ENCODE measurements around the gene DDR2. TPM values are rescaled to one million over a fixed set of nuclear protein-coding genes. Genes with fewer than 3 reads are reported as not detected.
A peak's percentile ranks its signal among the peaks of the same experiment; 100 is the strongest.

Gene DDR2
- total and polyA plus RNA-seq, 5 donors: 12.8 to 82.1 (median 62.8) TPM

DNA sequence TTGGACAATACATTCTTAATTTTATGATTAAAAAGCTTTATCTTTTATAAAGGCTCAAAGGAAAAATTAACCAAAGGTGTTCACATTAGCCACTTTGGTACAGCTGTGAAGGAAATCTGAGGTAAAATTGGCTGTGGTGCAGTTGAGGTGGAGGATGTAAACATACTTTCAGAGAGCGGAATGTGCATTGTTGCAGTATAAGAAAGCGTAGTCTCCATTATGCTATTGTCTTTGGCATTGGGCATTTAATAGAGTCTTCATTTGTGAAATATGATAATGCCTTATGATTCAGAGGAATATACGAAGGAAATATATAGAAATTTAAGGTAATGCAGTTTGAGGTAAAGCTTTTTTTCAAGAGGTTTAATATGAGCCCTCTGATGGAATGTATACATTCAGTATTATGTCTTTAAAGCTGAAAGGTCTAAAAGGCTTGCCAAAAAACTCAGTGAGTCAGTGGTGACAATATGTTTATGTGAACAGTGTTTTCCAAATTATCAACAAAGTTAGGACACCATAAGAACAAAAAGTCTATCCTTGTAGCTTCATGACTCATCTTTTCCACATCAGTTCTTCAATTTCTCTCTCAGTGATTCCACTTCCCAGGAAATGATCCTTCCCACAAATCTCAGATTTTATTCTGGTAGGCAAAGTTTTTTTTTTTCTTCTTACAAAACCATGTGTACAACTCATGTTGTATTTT is 26.9 kb upstream of the DDR2 start:
- ATAC-seq: no peak

GRCh38 chr1:162609306-162609705 is 23.0 kb upstream of the DDR2 start:
- Histone ChIP-seq H3K4me1 (ENCODE audit: control insufficient read depth, insufficient read depth, low read length) (no peaks in the 10 kb centered on the region), H3K4me3 (ENCODE audit: low read length) (no peak overlapping the region), H3K27ac (ENCODE audit: low read length) (no peak overlapping the region), H3K9me3 (ENCODE audit: control insufficient read depth, low read length) (no peaks in the 10 kb centered on the region), H3K27me3 (ENCODE audit: control insufficient read depth, insufficient read depth) (no peaks in the 10 kb centered on the region)
- DNase-seq (no peak), ATAC-seq (no peak)
- intact Hi-C loops (cut with DNase I): no loop called here
- WGBS: 75% methylated on average over 2 of the region's 2 CpGs

More for the DNA sequence above, 26.9 kb upstream of the DDR2 start:
- no peaks in the 10 kb centered on the region for H3K9me3 ChIP-seq (ENCODE audit: control insufficient read depth, low read length)
- H3K27ac ChIP-seq (ENCODE audit: low read length): no peak overlapping the region
- intact Hi-C loops (cut with DNase I): no loop called here
- no peaks in the 10 kb centered on the region for H3K27me3 ChIP-seq (ENCODE audit: control insufficient read depth, insufficient read depth)
- H3K4me1 ChIP-seq (ENCODE audit: control insufficient read depth, insufficient read depth, low read length): no peaks in the 10 kb centered on the region
- no peak for DNase-seq
- H3K4me3 ChIP-seq (ENCODE audit: low read length): no peak overlapping the region
- WGBS: 94% methylated on average over 3 of the region's 3 CpGs

DNA sequence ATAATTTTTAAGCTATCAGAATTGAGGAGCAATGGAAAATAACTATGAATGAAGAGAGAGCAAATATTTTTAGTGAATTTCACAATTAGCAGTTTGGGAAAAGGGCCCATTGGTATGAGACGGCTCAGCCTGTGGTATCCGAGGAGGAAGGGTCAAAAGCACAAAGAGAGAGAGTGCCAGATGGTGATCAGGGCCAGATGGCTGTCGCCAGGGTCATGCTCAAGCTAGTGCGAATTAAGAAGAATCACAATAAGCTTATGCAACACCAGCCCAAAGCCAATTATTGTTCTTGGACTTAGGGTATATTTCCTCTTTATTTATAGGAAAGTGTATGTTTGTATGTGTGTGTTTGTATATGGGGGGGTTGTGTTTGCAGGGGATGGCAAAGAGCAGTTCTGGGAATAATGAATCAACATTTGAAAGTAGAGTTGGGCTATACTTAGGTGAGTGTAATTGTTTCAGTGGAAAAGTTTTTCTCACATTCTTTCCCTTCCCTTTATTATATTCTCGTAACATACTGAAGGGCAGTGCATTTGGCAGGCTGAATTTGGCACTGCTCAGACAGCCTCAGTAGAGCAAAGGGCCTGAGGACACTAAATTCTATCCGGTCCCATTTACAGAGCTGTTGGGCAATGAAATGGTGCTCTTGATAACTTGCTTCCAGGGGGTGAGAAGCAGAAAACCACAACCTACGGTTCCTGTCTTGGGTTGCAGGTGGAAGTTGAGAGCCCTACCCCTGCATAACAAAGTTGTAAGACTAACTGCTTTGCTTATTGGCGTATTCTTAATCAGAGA is 19.5 kb upstream of the DDR2 start:
- Histone ChIP-seq H3K27me3 (ENCODE audit: control insufficient read depth, insufficient read depth) (no peaks in the 10 kb centered on the region), H3K4me3 (ENCODE audit: low read length) (no peak overlapping the region), H3K9me3 (ENCODE audit: control insufficient read depth, low read length) (no peaks in the 10 kb centered on the region), H3K27ac (ENCODE audit: low read length) (peak overlapping the region; percentile 33), H3K4me1 (ENCODE audit: control insufficient read depth, insufficient read depth, low read length) (no peaks in the 10 kb centered on the region)
- DNase-seq: peak; percentile 63 to 88 (median 77)
- peak; percentile 80 to 92 for ATAC-seq
- intact Hi-C loops (cut with DNase I): loop anchor here in 2 of 4 donors (10.0 kb wide), 2 partner anchors 172 to 182 kb away; partner anchors contain the start of gene HSD17B7 (in 1 of the 2)
- WGBS: 46% methylated on average over 8 of the region's 8 CpGs

GRCh38 chr1:162616848-162617247 is 15.4 kb upstream of the DDR2 start:
- no peaks in the 10 kb centered on the region for H3K9me3 ChIP-seq (ENCODE audit: control insufficient read depth, low read length)
- no peak overlapping the region for H3K27ac ChIP-seq (ENCODE audit: low read length)
- H3K4me3 ChIP-seq (ENCODE audit: low read length): no peak overlapping the region
- intact Hi-C loops (cut with DNase I): loop anchor here in 2 of 4 donors (10.0 kb wide), 2 partner anchors 168 to 178 kb away; partner anchors contain the start of gene HSD17B7 (in 1 of the 2)
- no peaks in the 10 kb centered on the region for H3K27me3 ChIP-seq (ENCODE audit: control insufficient read depth, insufficient read depth)
- DNase-seq (no peak), ATAC-seq (no peak)
- WGBS: 93% methylated on average over 1 of the region's 1 CpG
- no peaks in the 10 kb centered on the region for H3K4me1 ChIP-seq (ENCODE audit: control insufficient read depth, insufficient read depth, low read length)

DNA sequence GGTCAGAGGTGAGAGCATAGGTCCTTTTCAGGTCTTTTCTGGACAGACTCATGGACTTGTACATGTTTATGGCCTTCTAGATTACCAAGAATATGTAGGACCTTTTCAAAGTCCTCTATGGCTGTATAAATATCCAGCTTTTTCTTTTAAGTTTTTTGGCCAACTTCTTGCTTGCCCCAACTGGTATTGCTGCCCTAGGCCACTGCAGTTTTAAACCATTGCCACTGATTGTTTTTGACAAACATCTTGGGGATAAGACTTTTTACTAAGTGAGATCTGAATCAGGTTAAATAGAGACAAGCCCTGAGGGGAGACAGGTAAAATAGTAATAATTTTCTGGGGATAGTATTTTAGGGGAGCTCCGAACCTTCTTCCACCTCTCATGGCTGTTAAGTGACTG is 14.8 kb upstream of the DDR2 start:
- Histone ChIP-seq H3K9me3 (ENCODE audit: control insufficient read depth, low read length) (no peaks in the 10 kb centered on the region), H3K27me3 (ENCODE audit: control insufficient read depth, insufficient read depth) (no peaks in the 10 kb centered on the region), H3K27ac (ENCODE audit: low read length) (no peak overlapping the region), H3K4me1 (ENCODE audit: control insufficient read depth, insufficient read depth, low read length) (no peaks in the 10 kb centered on the region), H3K4me3 (ENCODE audit: low read length) (no peak overlapping the region)
- ATAC-seq: no peak
- DNase-seq: no peak
- WGBS: 98% methylated on average over 1 of the region's 1 CpG
- intact Hi-C loops (cut with DNase I): loop anchor here in 2 of 4 donors (10.0 kb wide), 2 partner anchors 167 to 177 kb away; partner anchors contain the start of gene HSD17B7 (in 1 of the 2)

DNA sequence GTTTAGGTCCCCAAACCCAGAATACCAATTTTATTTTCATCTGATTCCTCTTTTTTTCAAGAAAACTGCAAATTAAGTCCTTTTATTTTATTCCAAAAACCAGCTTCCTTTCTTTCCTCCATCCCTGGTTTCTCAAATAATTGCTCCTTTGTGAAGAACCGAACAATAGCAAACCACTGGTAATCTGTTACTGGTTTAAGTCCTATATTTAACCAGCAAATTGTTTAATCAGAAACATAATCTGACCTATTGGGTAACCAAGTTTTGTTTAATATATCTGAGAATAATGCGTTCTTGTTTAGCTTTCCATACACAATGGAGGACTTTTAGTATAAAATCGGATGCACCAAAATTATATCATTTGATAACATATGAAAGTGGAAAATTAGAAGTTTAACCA is 13.2 kb upstream of the DDR2 start:
- Histone ChIP-seq H3K4me1 (ENCODE audit: control insufficient read depth, insufficient read depth, low read length) (no peaks in the 10 kb centered on the region), H3K27ac (ENCODE audit: low read length) (no peak overlapping the region), H3K9me3 (ENCODE audit: control insufficient read depth, low read length) (no peaks in the 10 kb centered on the region), H3K27me3 (ENCODE audit: control insufficient read depth, insufficient read depth) (no peaks in the 10 kb centered on the region), H3K4me3 (ENCODE audit: low read length) (no peak overlapping the region)
- intact Hi-C loops (cut with DNase I): loop anchor here in 2 of 4 donors (10.0 kb wide), 2 partner anchors 166 to 176 kb away; partner anchors contain the start of gene HSD17B7 (in 1 of the 2)
- ATAC-seq: no peak
- DNase-seq: no peak
- WGBS: 92% methylated on average over 3 of the region's 3 CpGs

DNA sequence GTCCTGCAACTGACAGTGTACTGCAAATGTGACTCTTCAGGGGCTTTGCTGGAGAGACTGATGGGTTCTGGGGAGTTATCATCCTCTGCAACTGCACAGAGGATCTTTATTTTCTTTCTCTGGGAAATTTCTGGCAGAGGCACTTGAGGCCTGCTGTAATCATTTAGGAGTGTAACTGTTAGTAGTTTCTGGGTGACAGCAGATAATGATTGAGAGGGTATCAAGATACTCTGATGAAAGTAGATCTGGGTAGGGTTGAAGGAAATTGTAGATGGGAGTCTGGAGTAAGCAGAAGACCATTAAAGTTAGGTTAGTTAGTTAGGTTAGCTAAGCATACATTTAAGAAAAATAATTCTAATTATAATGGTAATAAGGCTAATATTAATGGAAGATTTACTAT is 11.0 kb upstream of the DDR2 start:
- Histone ChIP-seq H3K27ac (ENCODE audit: low read length) (no peak overlapping the region), H3K4me3 (ENCODE audit: low read length) (no peak overlapping the region), H3K4me1 (ENCODE audit: control insufficient read depth, insufficient read depth, low read length) (peaks cover 1% of the 10 kb centered on the region), H3K9me3 (ENCODE audit: control insufficient read depth, low read length) (no peaks in the 10 kb centered on the region), H3K27me3 (ENCODE audit: control insufficient read depth, insufficient read depth) (no peaks in the 10 kb centered on the region)
- DNase-seq: no peak
- intact Hi-C loops (cut with DNase I): no loop called here
- no peak for ATAC-seq

- Histone ChIP-seq H3K27me3 (ENCODE audit: control insufficient read depth, insufficient read depth) (no peaks in the 10 kb centered on the region), H3K9me3 (ENCODE audit: control insufficient read depth, low read length) (no peaks in the 10 kb centered on the region), H3K27ac (ENCODE audit: low read length) (no peak overlapping the region), H3K4me3 (ENCODE audit: low read length) (no peak overlapping the region), H3K4me1 (ENCODE audit: control insufficient read depth, insufficient read depth, low read length) (peaks cover 1% of the 10 kb centered on the region)
- WGBS: 63% methylated on average over 2 of the region's 2 CpGs
- intact Hi-C loops (cut with DNase I): no loop called here
- no peak for ATAC-seq
- no peak for DNase-seq
Observed at GRCh38 chr1:162625679-162626078, 6.6 kb upstream of the DDR2 start.

DNA sequence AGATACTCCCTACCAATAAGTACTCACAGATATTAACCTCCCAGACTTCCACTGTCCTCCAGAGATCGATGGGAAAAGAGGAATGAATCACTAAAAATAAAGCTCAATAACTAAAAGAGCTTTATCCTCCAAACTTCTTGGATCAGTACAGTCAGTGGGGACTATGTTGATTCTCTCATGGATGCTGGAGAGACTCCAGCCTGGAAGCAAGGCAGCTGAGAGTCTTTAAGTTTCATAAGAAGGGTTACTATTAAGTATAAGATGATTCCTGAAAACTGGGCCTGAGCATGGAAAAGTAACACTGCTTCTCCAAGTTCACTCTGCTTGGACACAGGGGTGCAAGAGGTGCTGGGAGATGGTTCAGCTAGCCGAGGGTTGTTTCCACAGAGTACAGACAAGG is 6.2 kb upstream of the DDR2 start:
- DNase-seq (peak in 1 of 3 donors; percentile 59), ATAC-seq (peak; percentile 15 to 60)
- no peak overlapping the region for H3K4me3 ChIP-seq (ENCODE audit: low read length)
- intact Hi-C loops (cut with DNase I): no loop called here
- H3K4me1 ChIP-seq (ENCODE audit: control insufficient read depth, insufficient read depth, low read length): peaks cover 1% of the 10 kb centered on the region
- H3K9me3 ChIP-seq (ENCODE audit: control insufficient read depth, low read length): no peaks in the 10 kb centered on the region
- WGBS: 38% methylated on average over 2 of the region's 2 CpGs
- H3K27ac ChIP-seq (ENCODE audit: low read length): peak overlapping the region; percentile 91
- H3K27me3 ChIP-seq (ENCODE audit: control insufficient read depth, insufficient read depth): no peaks in the 10 kb centered on the region

DNA sequence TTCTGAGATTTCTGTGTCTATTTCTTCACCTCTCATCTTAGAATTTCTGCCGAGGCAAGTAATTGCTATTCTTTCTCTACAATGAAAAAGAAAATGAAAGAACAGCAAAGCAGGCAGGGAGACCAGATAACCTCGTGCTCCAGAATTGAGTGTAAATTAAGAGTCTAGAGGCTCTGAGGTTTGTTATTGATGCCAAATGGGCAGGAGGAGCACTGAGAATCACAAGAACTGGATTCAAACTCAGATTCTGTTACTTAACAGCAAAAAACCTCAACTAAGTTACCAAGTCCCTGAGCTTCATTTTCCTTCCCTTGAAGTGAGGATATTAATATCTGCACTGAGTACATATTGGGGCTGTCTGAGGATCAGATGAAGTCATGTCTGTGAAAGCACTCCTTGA is 5.5 kb upstream of the DDR2 start:
- Histone ChIP-seq H3K4me1 (ENCODE audit: control insufficient read depth, insufficient read depth, low read length) (peaks cover 1% of the 10 kb centered on the region), H3K27ac (ENCODE audit: low read length) (no peak overlapping the region), H3K27me3 (ENCODE audit: control insufficient read depth, insufficient read depth) (no peaks in the 10 kb centered on the region), H3K9me3 (ENCODE audit: control insufficient read depth, low read length) (no peaks in the 10 kb centered on the region), H3K4me3 (ENCODE audit: low read length) (no peak overlapping the region)
- intact Hi-C loops (cut with DNase I): no loop called here
- no peak for ATAC-seq
- 7% methylated on average over 2 of the region's 2 CpGs for WGBS
- DNase-seq: no peak

DNA sequence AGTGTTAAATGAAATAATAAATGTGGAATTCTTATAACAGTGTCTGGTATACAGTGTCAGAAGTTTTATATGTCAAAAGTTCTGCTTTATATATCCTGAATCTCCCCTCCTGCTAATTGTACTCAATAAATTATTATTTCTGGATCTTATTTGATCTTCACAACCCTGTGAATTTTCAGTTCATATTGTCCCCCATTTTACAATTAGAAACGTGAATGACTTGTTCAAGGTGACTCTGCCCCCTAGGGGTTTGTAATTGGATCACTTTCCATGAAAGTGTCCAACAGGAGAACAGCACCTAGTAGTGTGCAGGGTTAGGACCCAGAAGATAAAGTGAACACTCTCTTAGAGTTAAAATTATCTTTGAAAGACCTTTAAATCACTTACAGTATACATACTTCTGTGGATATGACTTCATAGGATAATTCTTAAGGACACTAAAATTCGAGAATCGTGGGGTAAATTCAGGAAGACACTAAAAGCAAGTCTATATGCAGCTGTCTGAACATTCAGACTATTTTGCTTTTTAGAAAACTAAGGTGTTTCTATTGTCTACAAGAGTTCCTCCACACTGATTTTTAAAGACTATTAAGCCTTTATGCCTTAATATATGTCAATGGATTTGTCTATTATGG is 4.5 kb upstream of the DDR2 start:
- no peak overlapping the region for H3K27ac ChIP-seq (ENCODE audit: low read length)
- peaks cover 1% of the 10 kb centered on the region for H3K4me1 ChIP-seq (ENCODE audit: control insufficient read depth, insufficient read depth, low read length)
- DNase-seq: no peak
- H3K27me3 ChIP-seq (ENCODE audit: control insufficient read depth, insufficient read depth): no peaks in the 10 kb centered on the region
- H3K9me3 ChIP-seq (ENCODE audit: control insufficient read depth, low read length): no peaks in the 10 kb centered on the region
- ATAC-seq: no peak
- no peak overlapping the region for H3K4me3 ChIP-seq (ENCODE audit: low read length)
- intact Hi-C loops (cut with DNase I): no loop called here
- WGBS: 61% methylated on average over 3 of the region's 3 CpGs
